K562 (cell line): ENCODE results near the gene ELOF1. TPM values are rescaled to one million over a fixed set of nuclear protein-coding genes. Genes with fewer than 3 reads are reported as not detected.

Experiments
- CBX8 ChIP-seq: fragments of 200-600 bp; sonication (generic); IDR thresholded peaks from 2 replicates; pipeline ENCODE4 v1.6.1; 2012; ENCODE audit warnings: borderline replicate concordance, mixed run types, low read depth, mild to moderate bottlenecking, moderate library complexity, mixed read lengths, low read length, control low read depth, inconsistent platforms; ENCODE audit not compliant: poor library complexity, severe bottlenecking; ENCODE audit errors: extremely low read depth
- E2F3 ChIP-seq: fragments of 250-450 bp; sonication (Bioruptor Pico); IDR thresholded peaks from 2 replicates; pipeline ENCODE4 v1.4.0; 2020; ENCODE audit warnings: mild to moderate bottlenecking
- HDAC8 ChIP-seq: fragments of 450-650 bp; IDR thresholded peaks from 2 replicates; pipeline ENCODE4 v1.6.1; 2016; ENCODE audit warnings: mild to moderate bottlenecking, missing genetic modification characterization, moderate library complexity, missing compliant biosample characterization
- JUND ChIP-seq, 2 experiments: IDR thresholded peaks; 2 replicates in 1 of 2; 3 replicates in 1 of 2; pipeline ENCODE4 v1.6.1; 2011; ENCODE audit warnings: borderline replicate concordance in 2 of 2, low read depth in 2 of 2, low read length in 2 of 2, improper control_type of control experiment in 1 of 2, missing biosample characterization in 1 of 2, missing genetic modification characterization in 1 of 2, missing genetic modification reagents in 1 of 2
- KLF13 ChIP-seq: fragments of 450-650 bp; IDR thresholded peaks from 2 replicates; pipeline ENCODE4 v1.6.1; 2016; ENCODE audit warnings: missing genetic modification characterization, low read depth, mild to moderate bottlenecking, missing compliant biosample characterization, moderate library complexity, borderline replicate concordance
- LEF1 ChIP-seq: fragments of 450-650 bp; IDR thresholded peaks from 2 replicates; pipeline ENCODE4 v1.6.1; 2016; ENCODE audit warnings: mild to moderate bottlenecking
- NR3C1 ChIP-seq: sonication (generic); formaldehyde crosslinking; IDR thresholded peaks from 2 replicates; pipeline ENCODE4 v1.8.1; 2022; ENCODE audit warnings: missing genetic modification reagents
- SRSF7 ChIP-seq: fragments of 200-400 bp; formaldehyde crosslinking; optimal IDR thresholded peaks from 2 replicates; pipeline ENCODE3; 2017; ENCODE audit warnings: mild to moderate bottlenecking, low read depth, low read length
- SRSF9 ChIP-seq: fragments of 200-400 bp; formaldehyde crosslinking; IDR thresholded peaks from 2 replicates; pipeline ENCODE4 v1.6.1; 2017; ENCODE audit warnings: low read depth, low read length, borderline replicate concordance
- XRCC5 ChIP-seq: fragments of 200-400 bp; formaldehyde crosslinking; IDR thresholded peaks from 2 replicates; pipeline ENCODE4 v1.6.1; 2017; ENCODE audit warnings: low read depth, mild to moderate bottlenecking, low read length
- ZNF407 ChIP-seq: fragments of 450-650 bp; IDR thresholded peaks from 2 replicates; pipeline ENCODE4 v1.6.1; 2016; ENCODE audit warnings: low read depth
- ZNF586 ChIP-seq: fragments of 450-650 bp; formaldehyde crosslinking; conservative IDR thresholded peaks from 2 replicates; pipeline ENCODE4 v1.4.0; 2020; ENCODE audit warnings: mild to moderate bottlenecking, moderate library complexity
- ZNF668 ChIP-seq: fragments of 250-450 bp; sonication (Bioruptor Pico); IDR thresholded peaks from 2 replicates; pipeline ENCODE4 v1.8.0; 2022; ENCODE audit warnings: mild to moderate bottlenecking, inconsistent platforms
- polyA plus RNA-seq, 8 experiments: library from polyadenylated mRNA; depleted of rRNA in 4 of 8; stranded (reverse) in 5 of 8; unstranded in 3 of 8; fragments of >200 nt; fragmentation: Nextera tagmentation in 2 of 8; fragmentation: Illumina TruSeq in 1 of 8; extraction: Ambion mirVana in 2 of 8; extraction: Trizol in 1 of 8; gene quantifications; 2 replicates each; pipeline versions ENCODE4 v1.2.1 to v1.2.3, GENCODE V29; 2011 to 2014; ENCODE audit warnings: inconsistent platforms in 1 of 8, missing spikeins in 1 of 8
- total RNA-seq, 7 experiments: library from RNA; depleted of rRNA in 6 of 7; stranded (reverse); fragments of >200 nt in 6 of 7; fragmentation: Illumina TruSeq in 2 of 7; extraction: Trizol in 2 of 7; gene quantifications; 2 replicates each; pipeline versions ENCODE4 v1.2.1 to v1.2.3, GENCODE V29; 2011 to 2021; ENCODE audit warnings: low replicate concordance in 1 of 7
- TF ChIP-seq, protein P1 (sequence below): fragments of 450-650 bp; formaldehyde crosslinking; IDR thresholded peaks from 2 replicates; pipeline ENCODE4 v1.4.0; 2022; ENCODE audit warnings: missing genetic modification characterization

The ELOF1 gene
- total and polyA plus RNA-seq, 9 of the 15 experiments (the other 6 are each of a cell fraction or from before 2014, with no cell fraction given), result 16.7 to 147 (median 74.2) TPM

DNA sequence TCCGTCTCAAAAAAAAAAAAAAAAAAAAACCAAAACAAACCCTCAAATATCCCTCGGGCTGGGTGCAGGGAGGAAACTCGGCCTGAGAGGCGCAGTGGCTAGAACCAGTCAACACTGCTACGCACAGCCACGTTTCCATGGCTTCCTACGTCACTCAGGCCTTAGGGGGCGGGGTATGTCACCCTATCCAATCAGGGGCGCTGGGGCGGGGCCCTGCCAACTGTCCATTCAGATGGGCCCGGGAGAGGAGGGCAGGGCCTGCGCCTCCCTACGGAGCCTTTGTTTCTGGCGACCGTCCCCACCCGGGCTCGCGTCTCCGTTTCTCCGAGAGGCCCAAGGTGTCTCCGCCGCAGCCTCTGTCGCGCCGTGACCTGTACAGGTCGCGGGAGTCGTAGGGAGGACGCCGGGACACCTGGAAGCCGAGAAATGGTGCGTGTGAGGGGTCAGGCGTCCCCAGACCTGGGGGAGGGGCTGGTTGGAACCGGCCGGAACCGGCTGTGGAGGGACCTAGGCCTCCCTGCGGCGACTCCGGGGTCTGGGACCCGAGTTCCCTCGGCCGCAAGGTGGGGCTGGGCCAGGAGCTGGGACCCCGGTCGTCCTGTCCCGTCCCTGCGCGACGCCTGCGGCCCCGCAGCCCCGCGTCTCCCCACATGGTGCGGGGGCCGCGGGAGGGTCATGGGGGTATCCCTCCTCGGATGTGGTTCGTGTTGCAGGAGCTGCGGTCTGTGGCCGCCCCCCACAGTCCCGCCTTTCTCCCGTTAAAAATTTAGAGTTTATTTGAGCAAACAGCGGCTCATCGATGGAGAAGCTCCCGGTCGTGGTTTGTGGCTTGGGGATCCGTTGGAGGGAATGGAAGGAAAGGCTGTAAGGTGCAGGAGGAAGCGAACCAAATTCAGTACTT is 38.4 kb upstream of the ELOF1 start, which contains the start of gene ZNF627 (continued):
- TF ChIP-seq, protein P1, sequence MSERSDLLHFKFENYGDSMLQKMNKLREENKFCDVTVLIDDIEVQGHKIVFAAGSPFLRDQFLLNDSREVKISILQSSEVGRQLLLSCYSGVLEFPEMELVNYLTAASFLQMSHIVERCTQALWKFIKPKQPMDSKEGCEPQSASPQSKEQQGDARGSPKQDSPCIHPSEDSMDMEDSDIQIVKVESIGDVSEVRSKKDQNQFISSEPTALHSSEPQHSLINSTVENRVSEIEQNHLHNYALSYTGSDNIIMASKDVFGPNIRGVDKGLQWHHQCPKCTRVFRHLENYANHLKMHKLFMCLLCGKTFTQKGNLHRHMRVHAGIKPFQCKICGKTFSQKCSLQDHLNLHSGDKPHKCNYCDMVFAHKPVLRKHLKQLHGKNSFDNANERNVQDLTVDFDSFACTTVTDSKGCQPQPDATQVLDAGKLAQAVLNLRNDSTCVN (CRISPR knock-in tag), result no peak; the same call in 1 of the 2 replicates
- TF ChIP-seq SRSF9 (no peak), NR3C1 (no peak), KLF13 (tag) (no peak), XRCC5 (no peak; the same call in 1 of the 2 replicates), ZNF407 (no peak), LEF1 (peak; percentile 85), SRSF7 (no peak), E2F3 (CRISPR knock-in tag) (peak; percentile 57; the same call in 1 of the 2 replicates), ZNF668 (no peak), ZNF586 (CRISPR knock-in tag) (no peak), CBX8 (no peak), HDAC8 (tag) (no peak), JUND (IDR thresholded peaks at IDR 0.05; ENCODE audit: borderline replicate concordance, low read depth, low read length) (peak; percentile 43; the same call in 1 of the 2 replicates), JUND (tag; IDR thresholded peaks at IDR 0.05; ENCODE audit: borderline replicate concordance, low read depth, low read length) (peak; percentile 9; the same call in 1 of the 3 replicates)
